MCF 10A (cell line): ENCODE results near the gene KAZN. TPM values are rescaled to one million over a fixed set of nuclear protein-coding genes. Genes with fewer than 3 reads are reported as not detected.

Experiments
- BruUV-seq: library from RNA; stranded (reverse); fragments of 400-500 nt; replicated peaks from 2 replicates; lab custom pipeline; 2021; lab: Mats Ljungman, UMichigan
- CTCF ChIA-PET: fragments of 300-600 bp; sonication (Branson Sonifier 250); formaldehyde crosslinking; extraction: SDS; loops from one replicate; lab custom pipeline; 2021; ENCODE audit warnings: antibody characterized with exemption, inconsistent platforms; lab: Yijun Ruan, JAX
- POLR2A ChIA-PET: fragments of 300-600, 350-650 bp; sonication (Branson Sonifier 250); formaldehyde crosslinking; extraction: SDS; loops from one replicate; lab custom pipeline; 2020; ENCODE audit warnings: antibody characterized with exemption, inconsistent platforms; lab: Yijun Ruan, JAX
- DNase-seq: peaks from one replicate; pipeline ENCODE4 v3.0.0-alpha.2; 2018; ENCODE audit not compliant: unreplicated experiment
- H3K27ac Mint-ChIP-seq: one replicate; pipeline ENCODE4 v1.8.0; 2022; ENCODE audit warnings: mild to moderate bottlenecking, low read depth, mixed read lengths; ENCODE audit not compliant: unreplicated experiment
- H3K27me3 Mint-ChIP-seq: one replicate; pipeline ENCODE4 v1.8.0; 2022; ENCODE audit warnings: mixed read lengths; ENCODE audit not compliant: insufficient read depth, unreplicated experiment
- H3K36me3 Mint-ChIP-seq: one replicate; pipeline ENCODE4 v1.8.0; 2022; ENCODE audit warnings: mild to moderate bottlenecking, moderate library complexity, mixed read lengths; ENCODE audit not compliant: insufficient read depth, unreplicated experiment
- H3K4me1 Mint-ChIP-seq: one replicate; pipeline ENCODE4 v1.8.0; 2022; ENCODE audit warnings: mixed read lengths; ENCODE audit not compliant: insufficient read depth, unreplicated experiment
- H3K4me3 Mint-ChIP-seq: one replicate; pipeline ENCODE4 v1.8.0; 2022; ENCODE audit warnings: mild to moderate bottlenecking, moderate library complexity, mixed read lengths; ENCODE audit not compliant: unreplicated experiment
- H3K9me3 Mint-ChIP-seq: one replicate; pipeline ENCODE4 v1.8.0; 2022; ENCODE audit warnings: mixed read lengths; ENCODE audit not compliant: unreplicated experiment
- intact Hi-C: fragments of 100-400 bp; cut with micrococcal nuclease; formaldehyde crosslinking; loops from 2 replicates; pipeline ENCODE4 v1.14.1; 2022
- total RNA-seq: library from RNA; stranded (reverse); gene quantifications from 2 replicates; pipeline ENCODE4 v1.2.3, GENCODE V29; 2022
- TF ChIP-seq, protein P1 (sequence below): fragments of 200-600 bp; IDR thresholded peaks from one replicate; pipeline ENCODE4 v1.8.0; 2022; ENCODE audit warnings: antibody characterized with exemption, mild to moderate bottlenecking; ENCODE audit not compliant: unreplicated experiment

KAZN gene
- total RNA-seq, 1 experiment from 2014 or later: 3.3 TPM

DNA sequence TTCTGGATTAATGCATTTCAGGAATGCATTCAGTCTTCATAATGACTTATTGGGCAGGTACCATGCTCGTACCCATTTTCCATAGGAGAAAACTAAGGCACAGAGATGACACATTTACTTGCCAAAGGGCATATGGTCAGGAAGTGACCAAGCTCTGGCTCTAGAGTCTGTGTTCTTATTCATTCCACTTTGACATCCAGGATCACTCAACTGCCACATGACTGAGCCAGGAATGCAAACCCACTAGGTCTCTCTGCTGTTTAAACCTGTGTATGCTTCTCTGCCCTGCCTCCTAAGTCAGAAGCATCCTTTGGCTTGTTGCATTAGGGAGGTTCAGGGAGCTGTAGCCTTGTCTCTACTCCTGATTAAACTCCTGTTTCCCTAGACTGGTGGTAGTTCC, 7.5 kb downstream of the KAZN start:
- H3K9me3 Mint-ChIP-seq: no peaks in the 10 kb centered on the region
- no TSS peak for BruUV-seq
- H3K36me3 Mint-ChIP-seq: no peaks in the 10 kb centered on the region
- H3K4me1 Mint-ChIP-seq: no peaks in the 10 kb centered on the region
- H3K27me3 Mint-ChIP-seq: peaks cover 14% of the 10 kb centered on the region
- TF ChIP-seq, protein P1, sequence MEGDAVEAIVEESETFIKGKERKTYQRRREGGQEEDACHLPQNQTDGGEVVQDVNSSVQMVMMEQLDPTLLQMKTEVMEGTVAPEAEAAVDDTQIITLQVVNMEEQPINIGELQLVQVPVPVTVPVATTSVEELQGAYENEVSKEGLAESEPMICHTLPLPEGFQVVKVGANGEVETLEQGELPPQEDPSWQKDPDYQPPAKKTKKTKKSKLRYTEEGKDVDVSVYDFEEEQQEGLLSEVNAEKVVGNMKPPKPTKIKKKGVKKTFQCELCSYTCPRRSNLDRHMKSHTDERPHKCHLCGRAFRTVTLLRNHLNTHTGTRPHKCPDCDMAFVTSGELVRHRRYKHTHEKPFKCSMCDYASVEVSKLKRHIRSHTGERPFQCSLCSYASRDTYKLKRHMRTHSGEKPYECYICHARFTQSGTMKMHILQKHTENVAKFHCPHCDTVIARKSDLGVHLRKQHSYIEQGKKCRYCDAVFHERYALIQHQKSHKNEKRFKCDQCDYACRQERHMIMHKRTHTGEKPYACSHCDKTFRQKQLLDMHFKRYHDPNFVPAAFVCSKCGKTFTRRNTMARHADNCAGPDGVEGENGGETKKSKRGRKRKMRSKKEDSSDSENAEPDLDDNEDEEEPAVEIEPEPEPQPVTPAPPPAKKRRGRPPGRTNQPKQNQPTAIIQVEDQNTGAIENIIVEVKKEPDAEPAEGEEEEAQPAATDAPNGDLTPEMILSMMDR: no peak
- no peak overlapping the region for H3K27ac Mint-ChIP-seq
- POLR2A ChIA-PET: no interaction called here
- no peak overlapping the region for H3K4me3 Mint-ChIP-seq
- DNase-seq: no peak
- CTCF ChIA-PET: interaction anchor here (1.1 kb wide), 1 partner anchor 422 kb away, joined by 4 read pairs; no protein-coding TSS in a partner anchor
- intact Hi-C loops: loop anchor here (2.0 to 5.0 kb wide), 3 partner anchors 181 to 441 kb away; no protein-coding TSS in a partner anchor

DNA sequence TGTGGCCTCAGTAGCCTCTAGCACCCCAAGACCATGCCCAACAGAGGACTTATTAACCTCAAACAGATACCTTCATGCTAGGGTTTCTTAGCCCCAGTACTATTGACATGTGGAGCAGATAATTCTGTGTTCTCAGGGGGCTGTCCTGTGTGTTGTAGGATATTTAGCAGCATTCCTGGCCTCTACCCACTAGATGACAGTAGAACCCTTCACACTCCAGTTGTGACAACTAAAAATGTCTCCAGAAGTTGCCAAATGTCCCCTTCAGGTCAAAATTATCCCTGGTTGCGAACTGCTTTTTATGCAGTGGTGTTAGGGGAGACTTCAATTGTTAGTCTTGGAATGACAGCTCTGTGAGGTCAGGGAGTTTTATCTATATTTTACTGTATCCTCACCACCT, 8.1 kb downstream of the KAZN start:
- no peak overlapping the region for H3K4me3 Mint-ChIP-seq
- no peaks in the 10 kb centered on the region for H3K4me1 Mint-ChIP-seq
- intact Hi-C loops: loop anchor here (2.0 to 5.0 kb wide), 3 partner anchors 181 to 440 kb away; no protein-coding TSS in a partner anchor
- TF ChIP-seq, protein P1: peak; percentile 37
- H3K27me3 Mint-ChIP-seq: peaks cover 7% of the 10 kb centered on the region
- DNase-seq: peak; percentile 6
- no peak overlapping the region for H3K27ac Mint-ChIP-seq
- no peaks in the 10 kb centered on the region for H3K9me3 Mint-ChIP-seq
- no TSS peak for BruUV-seq
- no peaks in the 10 kb centered on the region for H3K36me3 Mint-ChIP-seq
- POLR2A ChIA-PET: interaction anchor here (0.5 kb wide), 1 partner anchor 21 kb away, joined by 3 read pairs; no protein-coding TSS in a partner anchor
- CTCF ChIA-PET: interaction anchor here (1.0 to 1.6 kb wide), 2 partner anchors 335 to 421 kb away, joined by 3 to 9 read pairs; no protein-coding TSS in a partner anchor

DNA sequence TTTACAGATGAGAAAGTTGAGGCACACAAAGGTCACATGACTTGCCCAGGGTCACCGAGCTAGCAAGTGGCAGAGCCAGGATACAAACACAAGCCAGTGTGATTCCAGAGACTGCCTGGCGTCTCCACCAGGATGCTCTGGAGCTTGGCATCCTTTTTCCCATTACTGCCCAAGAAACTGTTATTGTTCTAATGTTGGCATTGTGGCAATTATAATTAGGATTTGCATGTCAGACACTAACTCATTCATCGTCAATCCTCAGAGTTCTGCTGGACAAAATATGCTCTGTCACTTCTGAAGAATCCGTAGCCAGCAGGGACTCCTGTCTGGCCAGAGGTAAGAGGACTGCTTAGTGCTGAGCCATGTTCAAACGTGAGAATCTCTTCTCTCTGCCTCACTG, 8.8 kb downstream of the KAZN start:
- H3K27ac Mint-ChIP-seq: no peak overlapping the region
- H3K4me3 Mint-ChIP-seq: no peak overlapping the region
- ChIA-PET CTCF (interaction anchor here (1.0 to 1.6 kb wide), 2 partner anchors 336 to 420 kb away, joined by 3 to 9 read pairs; no protein-coding TSS in a partner anchor), POLR2A (interaction anchor here (0.5 to 1.6 kb wide), 2 partner anchors 22 to 125 kb away, joined by 3 to 4 read pairs; no protein-coding TSS in a partner anchor)
- no TSS peak for BruUV-seq
- intact Hi-C loops: loop anchor here (2.0 to 5.0 kb wide), 3 partner anchors 180 to 440 kb away; no protein-coding TSS in a partner anchor
- no peak for DNase-seq
- H3K9me3 Mint-ChIP-seq: no peaks in the 10 kb centered on the region
- H3K27me3 Mint-ChIP-seq: peaks cover under 1% of the 10 kb centered on the region
- no peaks in the 10 kb centered on the region for H3K4me1 Mint-ChIP-seq
- TF ChIP-seq, protein P1: no peak
- no peaks in the 10 kb centered on the region for H3K36me3 Mint-ChIP-seq

DNA sequence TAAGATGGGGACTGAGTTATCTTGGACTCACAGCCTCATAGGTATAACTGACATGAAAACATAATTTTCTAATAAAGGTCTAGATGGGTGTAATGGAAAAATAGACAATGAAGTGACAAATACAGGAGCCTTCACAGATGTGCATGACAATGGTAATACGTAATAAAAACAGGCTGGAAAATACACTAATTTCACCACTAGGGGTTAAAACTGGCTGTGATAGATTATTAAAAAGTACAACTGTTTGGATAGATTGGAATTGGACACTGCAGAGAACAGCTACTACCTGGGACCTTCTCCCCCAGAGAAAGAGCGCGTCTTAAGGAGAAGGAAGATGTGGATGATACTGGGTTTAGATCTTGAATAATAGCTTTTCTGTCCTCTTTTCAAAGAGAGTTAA, 9.8 kb downstream of the KAZN start:
- no peak for DNase-seq
- TF ChIP-seq, protein P1: peak; percentile 10
- no peaks in the 10 kb centered on the region for H3K9me3 Mint-ChIP-seq
- intact Hi-C loops: loop anchor here (5.0 kb wide), 1 partner anchor 179 kb away; no protein-coding TSS in a partner anchor
- no TSS peak for BruUV-seq
- no peaks in the 10 kb centered on the region for H3K36me3 Mint-ChIP-seq
- no peaks in the 10 kb centered on the region for H3K4me1 Mint-ChIP-seq
- ChIA-PET POLR2A (interaction anchor here (0.6 to 1.6 kb wide), 3 partner anchors 124 to 564 kb away, joined by 3 to 4 read pairs (median 3); no protein-coding TSS in a partner anchor), CTCF (interaction anchor here (0.6 to 1.6 kb wide), 3 partner anchors 419 to 644 kb away, joined by 3 to 9 read pairs (median 5); no protein-coding TSS in a partner anchor)
- no peak overlapping the region for H3K27ac Mint-ChIP-seq
- no peak overlapping the region for H3K4me3 Mint-ChIP-seq
- no peaks in the 10 kb centered on the region for H3K27me3 Mint-ChIP-seq
